ENCODE results near the gene ACOT13.
A peak's percentile ranks its signal among the peaks of the same experiment; 100 is the strongest.
"Not testable (repeated sequence)": the region's sequence is repeated elsewhere in the genome, so short reads cannot be mapped to it uniquely, and the experiment has no call there.

The ACOT13 gene

DNA sequence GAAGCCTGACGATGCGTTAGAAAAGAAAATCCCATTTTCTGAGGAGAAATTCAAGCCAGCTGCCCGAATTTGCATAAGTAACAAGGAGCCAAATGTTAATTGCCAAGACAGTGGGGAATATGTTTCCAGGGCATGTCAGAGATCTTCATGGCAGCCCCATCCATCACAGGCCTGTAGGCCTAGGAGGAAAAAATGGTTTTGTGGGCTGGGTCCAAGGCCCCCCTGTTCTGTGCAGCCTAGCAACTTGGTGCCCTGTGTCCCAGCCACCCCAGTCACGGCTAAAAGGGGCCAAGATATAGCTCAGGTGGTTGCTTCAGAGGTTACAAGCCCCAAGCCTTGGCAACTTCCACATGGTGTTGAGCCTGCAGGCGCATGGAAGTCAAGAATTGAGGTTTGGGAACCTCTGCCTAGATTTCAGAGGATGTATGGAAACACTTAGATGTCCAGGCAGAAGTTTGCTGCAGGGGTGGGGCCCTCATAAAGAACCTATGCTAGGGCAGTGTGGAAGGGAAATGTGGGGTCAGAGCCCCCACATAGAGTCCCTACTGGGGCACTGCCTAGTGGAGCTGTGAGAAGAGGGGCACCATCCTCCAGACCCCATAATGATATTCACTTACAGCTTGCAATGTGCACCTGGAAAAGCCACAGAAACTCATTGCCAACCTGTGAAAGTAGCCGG is 64.7 kb downstream of the ACOT13 start:
- not testable (repeated sequence) for DNase-seq (ENCODE audit: low spot score)

DNA sequence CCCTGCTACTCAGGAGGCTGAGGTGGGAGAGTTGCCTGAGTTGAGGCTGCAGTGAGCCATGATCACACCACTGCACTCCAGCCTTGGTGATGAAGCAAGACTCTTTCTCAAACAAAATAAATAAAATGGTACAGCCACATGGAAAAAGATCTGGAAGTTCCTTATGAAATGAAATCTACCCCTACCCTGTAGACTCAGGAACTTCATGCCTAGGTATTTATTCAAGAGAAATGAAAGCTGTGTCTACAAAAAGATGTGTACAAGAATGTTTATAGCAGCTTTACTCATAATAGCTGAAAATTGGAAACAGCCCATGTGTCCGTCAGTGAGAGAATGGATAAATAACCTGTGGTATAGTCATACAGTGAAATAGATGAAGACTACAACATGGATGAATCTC is 67.3 kb downstream of the ACOT13 start:
- DNase-seq (ENCODE audit: low spot score) = no peak

DNA sequence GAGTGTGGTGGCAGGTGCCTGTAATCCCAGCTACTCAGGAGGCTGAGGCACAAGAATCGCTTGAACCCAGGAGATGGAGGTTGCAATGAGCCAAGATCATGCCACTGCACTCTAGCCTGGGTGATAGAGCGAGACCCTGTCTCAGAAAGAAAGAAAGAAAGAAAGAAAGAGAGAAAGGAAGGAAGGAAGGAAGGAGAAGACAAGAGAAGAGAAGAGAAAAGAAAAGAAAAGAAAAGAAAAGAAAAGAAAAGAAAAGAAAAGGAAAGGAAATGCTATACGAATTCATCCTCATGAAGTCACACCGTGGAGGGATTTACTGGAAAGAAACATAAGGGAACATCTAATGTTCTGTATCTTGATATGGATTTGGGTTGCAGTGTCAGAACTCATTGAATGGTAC is 67.8 kb downstream of the ACOT13 start:
- not testable (repeated sequence) for DNase-seq (ENCODE audit: low spot score)

DNA sequence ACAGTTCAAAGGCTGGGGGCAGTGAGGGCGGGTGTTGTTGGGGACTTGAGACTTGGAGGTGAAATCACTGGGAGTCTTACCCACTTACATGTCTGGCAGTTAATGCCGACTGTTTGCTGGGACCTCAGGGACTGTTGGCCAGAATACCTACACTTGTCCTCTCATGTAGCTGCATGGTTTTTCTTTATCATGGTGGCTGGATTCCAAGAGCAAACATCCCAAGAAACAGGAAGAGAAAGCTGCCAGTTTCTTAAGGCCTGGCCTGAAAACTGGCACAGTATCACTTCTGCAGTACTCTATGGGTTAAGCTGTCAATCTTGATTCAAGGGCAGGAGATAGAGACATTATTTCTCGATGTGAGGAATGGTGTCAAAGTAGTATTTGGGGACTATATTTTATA is 71.9 kb downstream of the ACOT13 start:
- no peak for DNase-seq (ENCODE audit: low spot score)

DNA sequence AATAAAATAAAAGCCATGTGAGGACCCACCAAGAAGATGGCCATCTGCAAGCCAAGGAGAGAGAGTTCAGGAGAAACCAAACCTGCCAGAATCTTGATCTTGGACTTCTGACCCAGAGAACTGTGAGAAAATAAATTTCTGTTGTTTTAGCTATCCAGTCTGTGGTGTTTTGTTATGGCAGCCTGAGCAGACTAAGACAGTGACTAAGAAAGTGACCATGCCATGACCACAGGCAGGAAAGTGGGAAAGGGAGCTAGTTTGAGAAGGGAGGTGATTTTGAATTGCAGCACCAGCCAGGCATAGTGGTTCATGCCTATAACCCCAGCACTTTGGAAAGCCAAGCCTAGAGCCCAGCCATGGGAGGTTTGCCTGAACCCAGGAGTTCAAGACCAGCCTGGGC is 74.0 kb downstream of the ACOT13 start:
- DNase-seq (ENCODE audit: low spot score) = no peak

DNA sequence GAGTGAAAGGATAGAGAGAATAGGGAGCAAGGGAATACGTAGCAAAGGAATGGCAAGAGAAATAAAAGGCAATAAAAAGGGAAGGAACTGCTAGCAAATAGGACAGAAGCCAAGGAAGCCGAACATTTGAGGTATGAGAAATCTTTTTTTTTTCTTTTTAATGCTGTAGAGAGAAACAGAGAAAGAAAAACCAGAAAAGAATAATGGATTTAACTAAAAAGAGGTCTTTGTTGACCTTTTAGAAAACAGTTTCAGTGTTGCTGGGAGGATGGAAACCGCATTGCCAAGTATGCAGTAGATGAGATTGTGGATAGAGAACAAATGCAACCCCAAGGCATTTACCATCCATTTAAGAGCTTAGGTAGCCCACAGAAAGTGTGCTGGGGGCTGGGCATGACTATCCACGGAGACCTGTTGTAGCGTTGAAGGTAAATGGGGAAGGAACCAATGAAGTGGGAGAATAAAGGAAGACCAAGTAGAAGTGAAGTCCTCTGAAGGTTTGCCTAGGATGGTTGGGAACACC is 75.4 kb downstream of the ACOT13 start:
- DNase-seq (ENCODE audit: low spot score) = no peak

DNA sequence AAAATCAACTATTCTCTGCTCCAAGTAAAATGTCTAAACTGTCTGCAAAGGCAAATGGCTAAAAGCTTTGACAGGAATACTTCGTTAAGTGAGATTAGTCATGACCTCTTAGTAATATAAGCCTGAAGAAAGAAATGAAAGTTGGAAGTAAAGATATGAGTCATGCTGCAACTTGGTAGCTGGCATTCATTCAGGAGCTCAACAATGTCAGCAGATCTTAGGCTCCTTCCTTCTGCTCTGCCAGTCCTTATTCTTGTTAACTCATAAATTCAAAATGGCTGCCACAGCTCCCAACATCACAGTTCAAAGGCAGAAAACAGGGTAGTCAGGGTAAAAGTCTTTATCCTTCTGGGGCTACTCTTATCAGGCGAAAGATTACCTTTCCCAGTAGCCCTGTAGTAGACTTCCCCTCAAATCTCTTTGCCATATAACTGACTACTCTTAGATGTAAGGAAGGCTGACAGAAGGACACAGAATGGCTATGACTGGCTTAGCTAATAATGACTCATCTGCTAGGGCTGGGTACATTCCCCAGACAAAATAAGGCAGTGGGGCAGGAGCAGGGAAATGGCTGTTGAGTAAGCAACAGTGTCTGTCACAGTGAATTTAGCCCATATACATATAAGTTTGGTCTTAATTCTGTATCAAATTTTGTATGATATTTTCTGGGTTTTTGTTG is 76.5 kb downstream of the ACOT13 start:
- no peak for DNase-seq (ENCODE audit: low spot score)

DNA sequence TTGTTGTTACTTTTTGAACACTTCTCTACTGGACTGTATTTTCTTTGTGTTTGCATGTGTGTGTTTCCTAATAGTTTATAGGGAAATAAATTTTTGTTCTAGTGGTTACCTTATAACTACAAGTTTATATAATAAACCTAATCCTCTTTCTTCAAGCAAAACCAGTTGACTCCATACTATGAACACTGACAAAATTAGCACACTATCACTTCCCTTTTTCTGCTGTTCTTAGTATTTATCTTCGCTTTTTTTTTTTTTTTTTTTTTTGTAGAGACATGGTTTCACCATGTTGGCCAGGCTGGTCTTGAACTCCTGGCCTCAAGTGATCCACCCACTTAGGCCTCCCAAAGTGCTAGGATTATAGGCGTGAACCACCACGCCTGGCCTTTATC is 77.1 kb downstream of the ACOT13 start:
- no peak for DNase-seq (ENCODE audit: low spot score)

DNA sequence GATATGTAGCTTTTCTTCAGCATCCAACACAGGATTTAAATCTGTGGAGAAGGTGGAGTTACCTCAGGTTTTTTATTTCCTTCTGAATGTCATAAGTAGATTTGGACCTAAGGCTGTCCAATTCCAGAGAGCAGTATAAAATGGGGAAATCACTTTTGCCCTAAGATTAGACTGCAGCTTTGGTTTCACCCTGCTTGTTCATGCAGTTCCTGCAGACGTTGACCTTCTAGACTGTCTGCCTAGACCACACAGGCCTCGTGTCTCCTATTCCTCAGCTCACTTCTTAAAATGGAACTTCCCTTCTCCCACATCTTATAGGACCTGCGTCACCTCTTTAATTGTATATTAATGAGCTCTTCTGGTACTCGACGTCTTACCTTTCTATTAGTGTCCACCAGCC is 78.0 kb downstream of the ACOT13 start:
- peak; percentile 65 for DNase-seq (ENCODE audit: low spot score)

DNA sequence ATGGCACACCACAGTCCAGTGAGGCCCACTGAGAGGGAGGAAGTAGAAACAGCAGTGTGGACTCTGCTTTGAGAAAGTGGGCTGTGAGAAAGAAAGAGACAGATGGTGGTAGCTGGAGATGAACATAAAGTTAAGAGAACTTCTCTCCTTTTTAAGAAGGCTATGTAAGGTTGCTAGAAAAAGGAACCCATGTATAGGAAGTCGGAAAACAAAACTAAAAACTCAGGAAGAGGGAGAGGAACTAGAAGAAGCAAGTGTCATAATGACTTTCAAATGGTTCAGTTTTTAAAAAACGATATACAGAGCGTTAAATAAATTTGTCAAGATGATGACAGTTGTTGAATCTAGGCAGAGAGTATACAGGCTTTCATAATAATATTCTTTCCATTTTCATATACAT is 82.4 kb downstream of the ACOT13 start:
- DNase-seq (ENCODE audit: low spot score) = no peak

DNA sequence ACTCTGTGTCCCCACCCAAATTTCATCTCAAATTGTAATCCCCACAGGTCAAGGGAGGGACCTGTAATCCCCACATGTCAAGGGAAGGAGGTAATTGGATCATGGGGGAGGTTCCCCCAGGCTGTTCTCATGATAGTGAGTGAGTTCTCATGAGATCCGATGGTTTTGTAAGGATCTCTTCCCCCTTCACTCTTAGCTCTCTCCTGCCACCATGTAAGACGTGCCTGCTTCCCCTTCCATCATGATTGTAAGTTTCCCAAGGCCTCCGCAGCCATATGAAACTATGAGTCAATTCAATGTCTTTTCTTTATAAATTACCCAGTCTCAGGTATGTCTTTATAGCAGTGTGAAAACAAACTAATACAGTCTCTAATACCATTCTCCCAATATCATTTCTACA is 84.0 kb downstream of the ACOT13 start:
- not testable (repeated sequence) for DNase-seq (ENCODE audit: low spot score)

DNA sequence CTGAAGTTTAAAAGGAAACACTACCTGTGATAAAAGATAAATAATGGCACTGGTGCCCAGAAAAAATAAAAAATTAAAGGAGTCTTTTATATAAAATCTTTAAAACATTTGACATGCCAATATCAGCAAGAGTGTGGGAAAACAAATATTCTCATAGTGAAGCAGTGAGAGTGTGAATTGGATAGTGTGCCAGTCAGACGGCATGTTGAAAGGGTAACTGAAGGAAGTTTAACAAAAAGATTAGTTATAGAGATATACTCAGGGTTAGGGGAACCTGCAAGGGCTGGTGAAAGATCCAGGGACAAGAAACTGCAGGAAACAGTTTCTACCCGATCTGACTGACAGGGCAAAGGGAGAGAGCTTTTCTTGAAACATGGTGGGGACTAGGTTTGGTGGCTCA is 85.6 kb downstream of the ACOT13 start:
- no peak for DNase-seq (ENCODE audit: low spot score)

DNA sequence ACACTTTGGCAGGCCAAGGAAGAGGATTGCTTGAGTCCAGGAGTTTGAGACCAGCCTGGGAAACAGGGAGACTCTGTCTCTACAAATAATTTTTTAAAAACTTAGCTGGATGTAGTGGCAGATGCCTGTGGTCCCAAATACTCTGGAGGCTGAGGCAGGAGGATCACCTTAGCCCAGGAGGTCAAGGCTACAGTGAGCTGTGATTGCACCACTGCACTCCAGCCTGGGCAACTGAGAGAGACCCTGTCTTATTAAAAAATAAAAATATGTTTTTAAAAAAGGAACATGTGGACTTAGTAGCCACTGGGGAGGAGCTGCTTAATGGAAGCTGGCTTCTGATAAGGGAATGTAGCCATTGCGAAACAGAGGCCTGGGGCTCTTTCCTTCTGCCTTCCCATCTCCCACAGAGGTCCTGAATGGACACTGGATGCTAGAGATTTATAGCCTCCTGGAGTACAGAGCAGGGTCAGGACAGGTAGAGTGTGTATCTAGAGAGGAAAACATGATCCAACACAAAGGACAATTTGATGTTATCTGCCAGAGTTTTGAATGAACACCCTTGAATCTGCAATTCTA is 86.1 kb downstream of the ACOT13 start:
- DNase-seq (ENCODE audit: low spot score) = no peak

DNA sequence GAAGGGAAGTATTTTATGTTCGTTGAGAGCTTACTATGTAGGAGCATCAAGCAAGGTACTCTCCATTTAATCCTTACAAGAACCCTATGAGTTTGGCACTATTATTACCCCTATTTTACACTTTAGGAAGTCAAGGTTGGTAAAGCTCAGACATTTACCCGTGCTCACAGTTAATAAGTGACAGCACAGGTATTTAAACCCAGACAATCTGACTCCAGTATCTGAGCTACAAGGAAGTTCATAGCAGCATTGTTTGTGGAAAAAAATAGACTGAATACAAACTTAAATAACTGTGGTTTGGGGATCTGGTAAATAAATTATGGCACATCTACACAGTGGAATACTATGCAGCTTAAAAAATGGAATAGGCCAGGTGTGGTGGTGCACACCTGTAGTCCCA is 86.7 kb downstream of the ACOT13 start:
- DNase-seq (ENCODE audit: low spot score) = no peak

DNA sequence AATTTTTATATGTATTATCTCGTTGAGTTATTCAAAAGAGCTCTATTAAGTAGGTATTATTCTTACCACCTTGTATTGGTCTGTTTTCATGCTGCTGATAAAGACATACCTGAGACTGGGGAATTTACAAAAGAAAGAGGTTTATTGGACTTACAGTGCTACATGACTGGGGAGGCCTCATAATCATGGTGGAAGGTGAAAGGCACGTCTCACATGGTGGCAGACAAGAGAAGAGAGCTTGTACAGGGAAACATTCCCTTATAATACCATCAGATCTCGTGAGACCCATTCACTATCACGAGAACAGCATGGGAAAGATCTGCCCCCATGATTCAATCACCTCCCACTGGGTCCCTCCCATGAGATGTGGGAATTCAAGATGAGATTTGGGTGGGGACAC is 87.5 kb downstream of the ACOT13 start:
- DNase-seq (ENCODE audit: low spot score) = not testable (repeated sequence)
